HepG2 (cell line): ENCODE data around the gene UBE2O. TPM values are rescaled to one million over a fixed set of nuclear protein-coding genes. Genes with fewer than 3 reads are reported as not detected.

Source experiments
- ADNP ChIP-seq: sonication (generic); formaldehyde crosslinking; IDR thresholded peaks from 2 replicates; pipeline ENCODE4 v1.4.0; 2020; ENCODE audit warnings: missing genetic modification reagents
- ARNT2 ChIP-seq: sonication (generic); formaldehyde crosslinking; IDR thresholded peaks from 2 replicates; pipeline ENCODE4 v1.8.0; 2022; ENCODE audit warnings: mild to moderate bottlenecking, low read depth, missing genetic modification reagents, moderate library complexity
- DMAP1 ChIP-seq: IDR thresholded peaks from 2 replicates; pipeline ENCODE4 v1.6.1; 2016
- FOXO1 ChIP-seq: sonication (generic); formaldehyde crosslinking; IDR thresholded peaks from 2 replicates; pipeline ENCODE4 v1.4.0; 2020; ENCODE audit warnings: missing genetic modification reagents
- MAF1 ChIP-seq: sonication (generic); formaldehyde crosslinking; IDR thresholded peaks from 2 replicates; pipeline ENCODE4 v1.5.0; 2020; ENCODE audit warnings: missing genetic modification reagents, borderline replicate concordance
- NFATC3 ChIP-seq: sonication (generic); formaldehyde crosslinking; IDR thresholded peaks from 2 replicates; pipeline ENCODE4 v1.5.1; 2020; ENCODE audit warnings: mild to moderate bottlenecking, missing genetic modification reagents
- RCOR2 ChIP-seq: IDR thresholded peaks from 2 replicates; pipeline ENCODE4 v1.6.1; 2016; ENCODE audit warnings: missing biosample characterization, missing genetic modification reagents
- RNF2 ChIP-seq: fragments of 450-650 bp; conservative IDR thresholded peaks from 2 replicates; pipeline ENCODE4 v1.6.1; 2016; ENCODE audit warnings: low read depth
- SOX13 ChIP-seq, 3 experiments: fragments of 450-650 bp in 1 of 3; sonication (generic) in 1 of 3; formaldehyde crosslinking in 1 of 3; IDR thresholded peaks in 2 of 3; conservative IDR thresholded peaks in 1 of 3; 2 replicates each; pipeline versions ENCODE4 v1.5.0 to v1.6.1; 2016 to 2020; ENCODE audit warnings: antibody characterized with exemption in 1 of 3, mild to moderate bottlenecking in 1 of 3, missing compliant biosample characterization in 1 of 3, missing genetic modification reagents in 1 of 3, moderate library complexity in 1 of 3
- SSRP1 ChIP-seq: IDR thresholded peaks from 2 replicates; pipeline ENCODE4 v1.6.1; 2016; ENCODE audit warnings: control low read depth
- TBP ChIP-seq: sonication (generic); formaldehyde crosslinking; IDR thresholded peaks from 2 replicates; pipeline ENCODE4 v1.5.0; 2020; ENCODE audit warnings: missing genetic modification reagents
- TEAD2 ChIP-seq: sonication (generic); formaldehyde crosslinking; IDR thresholded peaks from 2 replicates; pipeline ENCODE4 v1.9.0; 2021; ENCODE audit warnings: missing genetic modification reagents
- TGIF2 ChIP-seq: IDR thresholded peaks from 2 replicates; pipeline ENCODE4 v1.6.1; 2016; ENCODE audit warnings: control low read depth, missing compliant biosample characterization
- ZNF205 ChIP-seq: IDR thresholded peaks from 2 replicates; pipeline ENCODE4 v1.6.1; 2018; ENCODE audit warnings: missing biosample characterization, missing genetic modification reagents
- ZNF263 ChIP-seq: sonication (generic); formaldehyde crosslinking; IDR thresholded peaks from 2 replicates; pipeline ENCODE4 v1.4.0; 2020; ENCODE audit warnings: missing genetic modification reagents
- ZNF33B ChIP-seq: sonication (generic); formaldehyde crosslinking; IDR thresholded peaks from 2 replicates; pipeline ENCODE4 v1.5.1; 2020; ENCODE audit warnings: mild to moderate bottlenecking, missing genetic modification reagents
- ZNF367 ChIP-seq: sonication (generic); formaldehyde crosslinking; IDR thresholded peaks from 2 replicates; pipeline ENCODE4 v1.4.0; 2020; ENCODE audit warnings: missing genetic modification reagents, borderline replicate concordance
- ZNF546 ChIP-seq: sonication (generic); formaldehyde crosslinking; conservative IDR thresholded peaks from 2 replicates; pipeline ENCODE4 v1.8.1; 2023; ENCODE audit warnings: mild to moderate bottlenecking, missing genetic modification reagents
- polyA plus RNA-seq, 8 experiments: library from polyadenylated mRNA; depleted of rRNA in 3 of 8; stranded (reverse) in 7 of 8; unstranded in 1 of 8; fragments of >200 nt; fragmentation: Illumina TruSeq in 4 of 8; extraction: Trizol in 4 of 8; gene quantifications; 2 replicates each; pipeline versions ENCODE4 v1.2.1 to v1.2.3, GENCODE V29; 2011 to 2016; ENCODE audit warnings: low read depth in 4 of 8, missing spikeins in 1 of 8, mixed read lengths in 1 of 8; ENCODE audit not compliant: insufficient read depth in 1 of 8
- total RNA-seq, 5 experiments: library from RNA; depleted of rRNA; stranded (reverse); fragments of >200 nt; fragmentation: Illumina TruSeq; extraction: Trizol; gene quantifications; 2 replicates each; pipeline ENCODE4 v1.2.3, GENCODE V29; 2016; ENCODE audit warnings: low read depth in 1 of 5
- TF ChIP-seq, protein P1 (sequence below): sonication (generic); formaldehyde crosslinking; IDR thresholded peaks from 2 replicates; pipeline ENCODE4 v1.4.0; 2020; ENCODE audit warnings: missing genetic modification reagents, mild to moderate bottlenecking, borderline replicate concordance
- TF ChIP-seq, protein P2 (sequence below): sonication (generic); formaldehyde crosslinking; IDR thresholded peaks from 2 replicates; pipeline ENCODE4 v1.9.0; 2021; ENCODE audit warnings: mild to moderate bottlenecking, missing genetic modification reagents
- TF ChIP-seq, protein P3 (sequence below): conservative IDR thresholded peaks from 2 replicates; pipeline ENCODE4 v1.6.1; 2018; ENCODE audit warnings: missing genetic modification reagents

The UBE2O gene
- total and polyA plus RNA-seq, 2 of the 13 experiments (the other 11 are each of a cell fraction or from before 2014, with no cell fraction given): 21.5 to 23.5 TPM

DNA sequence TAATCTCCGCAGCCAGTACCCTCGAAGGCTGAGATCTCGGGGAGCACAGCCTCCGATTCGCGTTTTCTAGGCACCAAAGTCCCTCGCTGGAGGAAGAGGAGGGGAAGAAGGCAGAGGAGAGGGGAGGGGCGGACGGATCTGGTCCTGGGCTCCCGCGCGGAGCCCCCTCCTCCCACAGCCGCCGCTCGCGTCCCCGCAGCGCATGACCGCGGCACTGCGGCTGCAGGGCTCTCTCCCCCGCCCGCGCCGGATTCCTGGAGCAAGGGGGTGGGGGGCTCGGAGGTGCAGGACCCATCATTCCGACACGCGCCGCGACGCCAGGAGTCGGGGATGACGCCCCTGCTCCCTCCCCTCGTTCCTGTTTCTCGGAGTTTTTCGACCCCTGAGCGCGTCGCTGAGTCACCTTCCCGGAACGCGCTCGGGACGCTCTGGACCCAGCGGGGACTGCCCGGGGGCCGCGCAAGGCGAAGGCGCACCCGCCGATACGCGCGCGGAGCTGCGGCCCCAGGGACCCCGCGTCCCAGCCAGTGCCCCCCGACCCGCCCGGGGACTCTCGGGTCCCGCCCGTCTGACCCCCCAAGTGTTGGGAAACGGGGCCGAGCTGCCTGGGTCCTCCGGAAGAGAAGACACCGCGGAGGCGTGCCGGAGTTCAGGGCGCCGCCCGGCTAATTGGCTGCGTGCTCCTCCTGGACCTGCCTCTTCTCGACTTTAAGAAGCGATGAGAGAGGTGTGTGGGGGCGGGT, 70.0 kb downstream of the UBE2O start (continued):
- TF ChIP-seq, protein P1, sequence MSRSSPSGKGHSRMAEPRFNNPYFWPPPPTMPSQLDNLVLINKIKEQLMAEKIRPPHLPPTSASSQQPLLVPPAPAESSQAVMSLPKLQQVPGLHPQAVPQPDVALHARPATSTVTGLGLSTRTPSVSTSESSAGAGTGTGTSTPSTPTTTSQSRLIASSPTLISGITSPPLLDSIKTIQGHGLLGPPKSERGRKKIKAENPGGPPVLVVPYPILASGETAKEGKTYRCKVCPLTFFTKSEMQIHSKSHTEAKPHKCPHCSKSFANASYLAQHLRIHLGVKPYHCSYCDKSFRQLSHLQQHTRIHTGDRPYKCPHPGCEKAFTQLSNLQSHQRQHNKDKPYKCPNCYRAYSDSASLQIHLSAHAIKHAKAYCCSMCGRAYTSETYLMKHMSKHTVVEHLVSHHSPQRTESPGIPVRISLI (CRISPR knock-in tag): no peak; the same call in 1 of the 2 replicates
- TF ChIP-seq, protein P2, sequence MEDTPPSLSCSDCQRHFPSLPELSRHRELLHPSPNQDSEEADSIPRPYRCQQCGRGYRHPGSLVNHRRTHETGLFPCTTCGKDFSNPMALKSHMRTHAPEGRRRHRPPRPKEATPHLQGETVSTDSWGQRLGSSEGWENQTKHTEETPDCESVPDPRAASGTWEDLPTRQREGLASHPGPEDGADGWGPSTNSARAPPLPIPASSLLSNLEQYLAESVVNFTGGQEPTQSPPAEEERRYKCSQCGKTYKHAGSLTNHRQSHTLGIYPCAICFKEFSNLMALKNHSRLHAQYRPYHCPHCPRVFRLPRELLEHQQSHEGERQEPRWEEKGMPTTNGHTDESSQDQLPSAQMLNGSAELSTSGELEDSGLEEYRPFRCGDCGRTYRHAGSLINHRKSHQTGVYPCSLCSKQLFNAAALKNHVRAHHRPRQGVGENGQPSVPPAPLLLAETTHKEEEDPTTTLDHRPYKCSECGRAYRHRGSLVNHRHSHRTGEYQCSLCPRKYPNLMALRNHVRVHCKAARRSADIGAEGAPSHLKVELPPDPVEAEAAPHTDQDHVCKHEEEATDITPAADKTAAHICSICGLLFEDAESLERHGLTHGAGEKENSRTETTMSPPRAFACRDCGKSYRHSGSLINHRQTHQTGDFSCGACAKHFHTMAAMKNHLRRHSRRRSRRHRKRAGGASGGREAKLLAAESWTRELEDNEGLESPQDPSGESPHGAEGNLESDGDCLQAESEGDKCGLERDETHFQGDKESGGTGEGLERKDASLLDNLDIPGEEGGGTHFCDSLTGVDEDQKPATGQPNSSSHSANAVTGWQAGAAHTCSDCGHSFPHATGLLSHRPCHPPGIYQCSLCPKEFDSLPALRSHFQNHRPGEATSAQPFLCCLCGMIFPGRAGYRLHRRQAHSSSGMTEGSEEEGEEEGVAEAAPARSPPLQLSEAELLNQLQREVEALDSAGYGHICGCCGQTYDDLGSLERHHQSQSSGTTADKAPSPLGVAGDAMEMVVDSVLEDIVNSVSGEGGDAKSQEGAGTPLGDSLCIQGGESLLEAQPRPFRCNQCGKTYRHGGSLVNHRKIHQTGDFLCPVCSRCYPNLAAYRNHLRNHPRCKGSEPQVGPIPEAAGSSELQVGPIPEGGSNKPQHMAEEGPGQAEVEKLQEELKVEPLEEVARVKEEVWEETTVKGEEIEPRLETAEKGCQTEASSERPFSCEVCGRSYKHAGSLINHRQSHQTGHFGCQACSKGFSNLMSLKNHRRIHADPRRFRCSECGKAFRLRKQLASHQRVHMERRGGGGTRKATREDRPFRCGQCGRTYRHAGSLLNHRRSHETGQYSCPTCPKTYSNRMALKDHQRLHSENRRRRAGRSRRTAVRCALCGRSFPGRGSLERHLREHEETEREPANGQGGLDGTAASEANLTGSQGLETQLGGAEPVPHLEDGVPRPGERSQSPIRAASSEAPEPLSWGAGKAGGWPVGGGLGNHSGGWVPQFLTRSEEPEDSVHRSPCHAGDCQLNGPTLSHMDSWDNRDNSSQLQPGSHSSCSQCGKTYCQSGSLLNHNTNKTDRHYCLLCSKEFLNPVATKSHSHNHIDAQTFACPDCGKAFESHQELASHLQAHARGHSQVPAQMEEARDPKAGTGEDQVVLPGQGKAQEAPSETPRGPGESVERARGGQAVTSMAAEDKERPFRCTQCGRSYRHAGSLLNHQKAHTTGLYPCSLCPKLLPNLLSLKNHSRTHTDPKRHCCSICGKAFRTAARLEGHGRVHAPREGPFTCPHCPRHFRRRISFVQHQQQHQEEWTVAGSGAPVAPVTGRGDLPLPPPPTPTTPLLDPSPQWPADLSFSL (CRISPR knock-in tag): peak; percentile 26; the same call in 1 of the 2 replicates
- TF ChIP-seq ADNP (CRISPR knock-in tag): no peak
- 0 out of 2 replicates have a peak, but pooled peaks have one; percentile 37 for TF ChIP-seq RNF2
- peak; percentile 46; the same call in 1 of the 2 replicates for TF ChIP-seq ZNF33B
- no peak for TF ChIP-seq ZNF546 (CRISPR knock-in tag)
- no peak; the same call in 1 of the 2 replicates for TF ChIP-seq ZNF367
- peak; percentile 5; the same call in 1 of the 2 replicates for TF ChIP-seq NFATC3 (CRISPR knock-in tag)
- TF ChIP-seq TGIF2 (CRISPR knock-in tag): no peak
- peak; percentile 93 for TF ChIP-seq MAF1 (CRISPR knock-in tag)
- TF ChIP-seq, protein P3, sequence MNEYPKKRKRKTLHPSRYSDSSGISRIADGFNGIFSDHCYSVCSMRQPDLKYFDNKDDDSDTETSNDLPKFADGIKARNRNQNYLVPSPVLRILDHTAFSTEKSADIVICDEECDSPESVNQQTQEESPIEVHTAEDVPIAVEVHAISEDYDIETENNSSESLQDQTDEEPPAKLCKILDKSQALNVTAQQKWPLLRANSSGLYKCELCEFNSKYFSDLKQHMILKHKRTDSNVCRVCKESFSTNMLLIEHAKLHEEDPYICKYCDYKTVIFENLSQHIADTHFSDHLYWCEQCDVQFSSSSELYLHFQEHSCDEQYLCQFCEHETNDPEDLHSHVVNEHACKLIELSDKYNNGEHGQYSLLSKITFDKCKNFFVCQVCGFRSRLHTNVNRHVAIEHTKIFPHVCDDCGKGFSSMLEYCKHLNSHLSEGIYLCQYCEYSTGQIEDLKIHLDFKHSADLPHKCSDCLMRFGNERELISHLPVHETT (CRISPR knock-in tag): no peak; the same call in 1 of the 2 replicates
- TF ChIP-seq TBP: 0 out of 2 replicates have a peak, but pooled peaks have one; percentile 70
- peak; percentile 61; the same call in 1 of the 2 replicates for TF ChIP-seq ZNF205 (CRISPR knock-in tag)
- no peak for TF ChIP-seq SSRP1 (CRISPR knock-in tag)
- peak; percentile 70 for TF ChIP-seq TEAD2 (CRISPR knock-in tag)
- peak; percentile 37 for TF ChIP-seq ARNT2 (CRISPR knock-in tag)
- TF ChIP-seq RCOR2 (CRISPR knock-in tag): 0 out of 2 replicates have a peak, but pooled peaks have one; percentile 6
- no peak; the same call in 1 of the 2 replicates for TF ChIP-seq FOXO1 (CRISPR knock-in tag)
- TF ChIP-seq ZNF263 (CRISPR knock-in tag): peak; percentile 84
- TF ChIP-seq SOX13 (IDR thresholded peaks at IDR 0.05): no peak
- TF ChIP-seq SOX13 (CRISPR knock-in tag; conservative IDR thresholded peaks at IDR 0.05 in 1 of 2, IDR thresholded peaks at IDR 0.05 in 1 of 2): peak in 1 of 2 experiments; percentile 68; a peak in 1 of 4 replicates
- peak; percentile 23; the same call in 1 of the 2 replicates for TF ChIP-seq DMAP1 (CRISPR knock-in tag)
